SK-N-SH (cell line): Measurements from ENCODE around the gene CHRM4. TPM values are rescaled to one million over a fixed set of nuclear protein-coding genes. Genes with fewer than 3 reads are reported as not detected.

Source experiments
- CTCF ChIA-PET: fragments of 300-600, 350-600 bp; formaldehyde crosslinking; extraction: SDS; loops from one replicate; lab custom pipeline; 2021; lab: Yijun Ruan, JAX
- POLR2A ChIA-PET: fragments of 350-600 bp; sonication (Branson Sonifier 250); formaldehyde crosslinking; extraction: SDS; loops from one replicate; lab custom pipeline; 2020; ENCODE audit warnings: antibody characterized with exemption, inconsistent platforms; lab: Yijun Ruan, JAX
- DNase-seq: peaks from one replicate; pipeline ENCODE4 v3.0.0; 2012
- H2AFZ ChIP-seq: fragments of 200-600 bp; sonication (generic); 2 replicates; pipeline ENCODE4 v1.8.1; 2016; ENCODE audit warnings: antibody characterized with exemption, mild to moderate bottlenecking, low read depth
- H3F3A ChIP-seq: fragments of 200-600 bp; sonication (generic); replicated peaks from 2 replicates; pipeline ENCODE3; 2016; ENCODE audit warnings: antibody characterized with exemption, mild to moderate bottlenecking; ENCODE audit not compliant: insufficient read depth
- H3K27ac ChIP-seq, 2 experiments: fragments of 200-500 bp in 1 of 2; fragments of 200-600 bp in 1 of 2; sonication (Bioruptor generic) in 1 of 2; sonication (generic), shearing (Covaris generic) in 1 of 2; 2 replicates each; pipeline versions ENCODE4 v1.5.1 to v1.6.1; 2014 to 2016; ENCODE audit warnings: low read depth in 2 of 2, inconsistent platforms in 1 of 2, low read length in 1 of 2, mild to moderate bottlenecking in 1 of 2, mixed read lengths in 1 of 2
- H3K27me3 ChIP-seq: fragments of 200-600 bp; sonication (generic), shearing (Covaris generic); 2 replicates; pipeline ENCODE4 v1.6.1; 2016; ENCODE audit warnings: mixed run types; ENCODE audit not compliant: insufficient read depth
- H3K36me3 ChIP-seq, 2 experiments: fragments of 200-500 bp in 1 of 2; fragments of 200-600 bp in 1 of 2; sonication (Bioruptor generic) in 1 of 2; sonication (generic) in 1 of 2; replicated peaks in 1 of 2; 2 replicates each; pipeline versions ENCODE3 to v1.5.1; 2014 to 2016; ENCODE audit warnings: low read length in 1 of 2, mild to moderate bottlenecking in 1 of 2; ENCODE audit not compliant: insufficient read depth in 2 of 2, control insufficient read depth in 1 of 2
- H3K4me1 ChIP-seq, 2 experiments: fragments of 200-500 bp in 1 of 2; fragments of 200-600 bp in 1 of 2; sonication (Bioruptor generic) in 1 of 2; sonication (generic), shearing (Covaris generic) in 1 of 2; 2 replicates each; pipeline versions ENCODE4 v1.5.1 to v1.6.1; 2014 to 2016; ENCODE audit warnings: low read depth in 1 of 2, low read length in 1 of 2, mixed run types in 1 of 2; ENCODE audit not compliant: insufficient read depth in 2 of 2, control insufficient read depth in 1 of 2
- H3K4me2 ChIP-seq: fragments of 200-600 bp; sonication (generic), shearing (Covaris generic); 2 replicates; pipeline ENCODE4 v1.6.1; 2017; ENCODE audit warnings: mixed run types
- H3K4me3 ChIP-seq, 2 experiments: fragments of 200-500 bp in 1 of 2; fragments of 200-600 bp in 1 of 2; sonication (Bioruptor generic) in 1 of 2; sonication (generic), shearing (Covaris generic) in 1 of 2; 2 replicates each; pipeline versions ENCODE4 v1.5.1 to v1.8.1; 2014 to 2016; ENCODE audit warnings: low read depth in 2 of 2, inconsistent platforms in 1 of 2, low read length in 1 of 2, mild to moderate bottlenecking in 1 of 2, mixed read lengths in 1 of 2, moderate library complexity in 1 of 2
- H3K79me2 ChIP-seq: fragments of 200-600 bp; sonication (generic); 2 replicates; pipeline ENCODE4 v1.8.1; 2017; ENCODE audit warnings: mild to moderate bottlenecking; ENCODE audit not compliant: insufficient read depth
- H3K9ac ChIP-seq: fragments of 200-600 bp; sonication (generic); 2 replicates; pipeline ENCODE4 v1.6.1; 2017; ENCODE audit warnings: mixed run types
- H3K9me2 ChIP-seq: fragments of 200-600 bp; sonication (generic); 2 replicates; pipeline ENCODE4 v1.6.1; 2017; ENCODE audit warnings: mixed run types
- H3K9me3 ChIP-seq: fragments of 200-600 bp; sonication (generic); 2 replicates; pipeline ENCODE4 v1.6.1; 2017; ENCODE audit warnings: mixed run types, mild to moderate bottlenecking, moderate library complexity
- H4K20me1 ChIP-seq: fragments of 200-600 bp; sonication (generic); 2 replicates; pipeline ENCODE4 v1.6.1; 2017; ENCODE audit warnings: mild to moderate bottlenecking, mixed run types; ENCODE audit not compliant: insufficient read depth
- CHD2 ChIP-seq: fragments of 150-350 bp; IDR thresholded peaks from 2 replicates; pipeline ENCODE4 v1.6.1; 2018; ENCODE audit warnings: low read length; ENCODE audit not compliant: partially characterized antibody
- GATA2 ChIP-seq: sonication (generic); formaldehyde crosslinking; IDR thresholded peaks from 2 replicates; pipeline ENCODE4 v1.5.0; 2020; ENCODE audit warnings: mild to moderate bottlenecking, missing genetic modification reagents
- JUND ChIP-seq: IDR thresholded peaks from 2 replicates; pipeline ENCODE4 v1.4.0; 2012
- MEF2A ChIP-seq: IDR thresholded peaks from 2 replicates; pipeline ENCODE4 v1.4.0; 2012; ENCODE audit warnings: low read depth, borderline replicate concordance
- MXI1 ChIP-seq: IDR thresholded peaks from 2 replicates; pipeline ENCODE4 v1.6.1; 2012; ENCODE audit warnings: mild to moderate bottlenecking, low read depth, low read length, improper control_type of control experiment
- NRF1 ChIP-seq: IDR thresholded peaks from 2 replicates; pipeline ENCODE4 v1.6.1; 2012; ENCODE audit warnings: low read depth, mild to moderate bottlenecking, low read length
- POLR2AphosphoS5 ChIP-seq: IDR thresholded peaks from 2 replicates; pipeline ENCODE4 v1.6.1; 2012; ENCODE audit warnings: low read depth, low read length
- RFX5 ChIP-seq: IDR thresholded peaks from 2 replicates; pipeline ENCODE4 v1.6.1; 2012; ENCODE audit warnings: mild to moderate bottlenecking, improper control_type of control experiment, low read length
- RXRA ChIP-seq: IDR thresholded peaks from 2 replicates; pipeline ENCODE4 v1.4.0; 2012; ENCODE audit warnings: low read depth, mild to moderate bottlenecking, borderline replicate concordance
- SIN3A ChIP-seq: IDR thresholded peaks from 2 replicates; pipeline ENCODE4 v1.6.1; 2012; ENCODE audit warnings: low read depth, mild to moderate bottlenecking, low read length, moderate library complexity, borderline replicate concordance
- SMC3 ChIP-seq: IDR thresholded peaks from 2 replicates; pipeline ENCODE4 v1.6.1; 2012; ENCODE audit warnings: low read depth, low read length, improper control_type of control experiment
- TAF1 ChIP-seq: IDR thresholded peaks from 2 replicates; pipeline ENCODE4 v1.6.1; 2012; ENCODE audit warnings: low read depth, mild to moderate bottlenecking, low read length, moderate library complexity, borderline replicate concordance
- TCF12 ChIP-seq: IDR thresholded peaks from 2 replicates; pipeline ENCODE4 v1.4.0; 2012
- WGBS: methylation state at CpG from one replicate; pipeline ENCODE4 v1.1.6; 2017; ENCODE audit warnings: low lambda C conversion rate; 5-methylcytosine and 5-hydroxymethylcytosine counted together
- polyA plus RNA-seq, 3 experiments: library from polyadenylated mRNA; depleted of rRNA; stranded (reverse); fragments of >200 nt; gene quantifications; 2 replicates each; pipeline ENCODE4 v1.2.3, GENCODE V29; 2012
- TF ChIP-seq, protein P1 (sequence below): fragments of 200-600 bp; sonication (generic); IDR thresholded peaks from 2 replicates; pipeline ENCODE4 v1.6.1; 2017; ENCODE audit warnings: antibody characterized with exemption, mild to moderate bottlenecking, moderate library complexity
- TF ChIP-seq, protein P2 (sequence below): IDR thresholded peaks from 2 replicates; pipeline ENCODE4 v1.4.0; 2012; ENCODE audit warnings: low read depth
- TF ChIP-seq, protein P3 (sequence below): IDR thresholded peaks from 2 replicates; pipeline ENCODE4 v1.4.0; 2012; ENCODE audit warnings: low read depth, borderline replicate concordance
- TF ChIP-seq, protein P4 (sequence below): IDR thresholded peaks from 2 replicates; pipeline ENCODE4 v1.6.1; 2012; ENCODE audit warnings: mild to moderate bottlenecking, low read depth, low read length, moderate library complexity

The CHRM4 gene
- polyA plus RNA-seq, 1 of the 3 experiments (the other 2 are of a cell fraction): 0.26 TPM

DNA sequence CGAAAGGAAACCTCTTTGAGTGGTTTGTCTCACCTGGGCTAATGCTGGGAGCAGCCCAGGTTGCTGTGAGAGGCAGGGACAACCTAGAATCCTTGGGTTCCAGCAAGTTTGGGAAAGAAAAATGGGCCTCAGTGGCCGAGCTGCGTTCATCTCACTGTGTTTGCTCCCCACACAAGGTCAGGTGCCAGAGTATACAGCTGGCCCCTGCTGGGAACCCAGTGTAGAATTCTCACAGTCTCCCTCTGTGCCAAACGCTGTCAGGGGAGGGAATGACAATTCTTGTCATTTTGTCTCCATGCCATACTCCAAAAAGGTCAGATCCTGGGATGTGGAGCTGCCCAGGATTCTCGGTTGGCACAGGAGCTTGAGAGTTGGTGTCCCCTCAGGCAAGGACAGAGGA is 40.0 kb downstream of the CHRM4 start:
- H3K79me2 ChIP-seq: peaks cover 87% of the 10 kb centered on the region
- DNase-seq: no peak
- TF ChIP-seq TAF1: no peak
- H3K36me3 ChIP-seq: peaks cover 3 to 5% of the 10 kb centered on the region in 2 experiments
- ChIA-PET POLR2A (interaction anchor here (1.4 kb wide), 1 partner anchor 10 kb away, joined by 6 read pairs; no protein-coding TSS in a partner anchor), CTCF (interaction anchor here (0.6 to 17.7 kb wide), 25 partner anchors 9 to 1099 kb away, joined by 3 to 423 read pairs (median 5); partner anchors contain the start of gene CHRM4)
- no peak overlapping the region for H2AFZ ChIP-seq
- H3K4me3 ChIP-seq: no peak overlapping the region
- no peaks in the 10 kb centered on the region for H3K27me3 ChIP-seq
- no peaks in the 10 kb centered on the region for H3K9me2 ChIP-seq
- H3K9me3 ChIP-seq: no peaks in the 10 kb centered on the region
- H3K4me1 ChIP-seq: peaks cover 17 to 19% of the 10 kb centered on the region in 2 experiments; a peak in 3 of 4 replicates
- WGBS: 77% methylated on average over 2 of the region's 5 CpGs
- H4K20me1 ChIP-seq: peaks cover 31% of the 10 kb centered on the region; the same call in 1 of the 2 replicates
- H3K27ac ChIP-seq: no peak overlapping the region
- no peak overlapping the region for H3K4me2 ChIP-seq
- H3K9ac ChIP-seq: no peak overlapping the region
- no peaks in the 10 kb centered on the region for H3F3A ChIP-seq

DNA sequence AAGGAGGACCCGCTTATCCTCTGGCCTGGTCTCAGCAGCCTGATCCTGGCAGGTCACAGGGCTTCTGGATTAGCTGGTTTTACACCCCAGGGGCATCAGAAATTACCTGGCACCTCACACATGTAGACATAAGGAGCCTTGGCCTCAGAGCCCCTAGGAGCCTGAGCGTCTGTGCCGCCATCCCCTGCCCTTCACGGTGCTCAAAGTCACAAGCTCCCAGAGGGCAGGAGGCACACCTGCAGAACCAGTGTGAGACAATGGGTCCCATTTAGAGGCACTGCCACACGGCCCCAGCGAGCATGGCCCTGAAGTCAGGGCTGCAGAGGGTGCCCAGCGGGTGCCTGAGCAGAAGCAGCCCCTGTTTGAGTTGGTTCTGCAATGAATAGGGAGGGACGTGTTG is 40.4 kb downstream of the CHRM4 start:
- no peak overlapping the region for H3K27ac ChIP-seq
- no peak overlapping the region for H3K4me2 ChIP-seq
- peaks cover 31% of the 10 kb centered on the region; the same call in 1 of the 2 replicates for H4K20me1 ChIP-seq
- CTCF ChIA-PET: interaction anchor here (0.6 to 17.7 kb wide), 13 partner anchors 8 to 1099 kb away, joined by 3 to 423 read pairs (median 6); partner anchors contain the start of gene CHRM4
- H3K4me1 ChIP-seq: peaks cover 17 to 19% of the 10 kb centered on the region in 2 experiments; a peak in 3 of 4 replicates
- no peaks in the 10 kb centered on the region for H3K9me3 ChIP-seq
- no peak for DNase-seq
- H3K9me2 ChIP-seq: no peaks in the 10 kb centered on the region
- no peak for TF ChIP-seq MEF2A
- no peak for TF ChIP-seq POLR2AphosphoS5
- no peak for TF ChIP-seq SIN3A
- TF ChIP-seq, protein P1, sequence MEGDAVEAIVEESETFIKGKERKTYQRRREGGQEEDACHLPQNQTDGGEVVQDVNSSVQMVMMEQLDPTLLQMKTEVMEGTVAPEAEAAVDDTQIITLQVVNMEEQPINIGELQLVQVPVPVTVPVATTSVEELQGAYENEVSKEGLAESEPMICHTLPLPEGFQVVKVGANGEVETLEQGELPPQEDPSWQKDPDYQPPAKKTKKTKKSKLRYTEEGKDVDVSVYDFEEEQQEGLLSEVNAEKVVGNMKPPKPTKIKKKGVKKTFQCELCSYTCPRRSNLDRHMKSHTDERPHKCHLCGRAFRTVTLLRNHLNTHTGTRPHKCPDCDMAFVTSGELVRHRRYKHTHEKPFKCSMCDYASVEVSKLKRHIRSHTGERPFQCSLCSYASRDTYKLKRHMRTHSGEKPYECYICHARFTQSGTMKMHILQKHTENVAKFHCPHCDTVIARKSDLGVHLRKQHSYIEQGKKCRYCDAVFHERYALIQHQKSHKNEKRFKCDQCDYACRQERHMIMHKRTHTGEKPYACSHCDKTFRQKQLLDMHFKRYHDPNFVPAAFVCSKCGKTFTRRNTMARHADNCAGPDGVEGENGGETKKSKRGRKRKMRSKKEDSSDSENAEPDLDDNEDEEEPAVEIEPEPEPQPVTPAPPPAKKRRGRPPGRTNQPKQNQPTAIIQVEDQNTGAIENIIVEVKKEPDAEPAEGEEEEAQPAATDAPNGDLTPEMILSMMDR: no peak
- TF ChIP-seq JUND: no peak
- no peak for TF ChIP-seq SMC3
- no peak for TF ChIP-seq RFX5
- TF ChIP-seq, protein P2, sequence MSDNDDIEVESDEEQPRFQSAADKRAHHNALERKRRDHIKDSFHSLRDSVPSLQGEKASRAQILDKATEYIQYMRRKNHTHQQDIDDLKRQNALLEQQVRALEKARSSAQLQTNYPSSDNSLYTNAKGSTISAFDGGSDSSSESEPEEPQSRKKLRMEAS: no peak
- TF ChIP-seq MXI1: no peak
- TF ChIP-seq RXRA: no peak
- TF ChIP-seq GATA2 (CRISPR knock-in tag): no peak
- TF ChIP-seq, protein P3, sequence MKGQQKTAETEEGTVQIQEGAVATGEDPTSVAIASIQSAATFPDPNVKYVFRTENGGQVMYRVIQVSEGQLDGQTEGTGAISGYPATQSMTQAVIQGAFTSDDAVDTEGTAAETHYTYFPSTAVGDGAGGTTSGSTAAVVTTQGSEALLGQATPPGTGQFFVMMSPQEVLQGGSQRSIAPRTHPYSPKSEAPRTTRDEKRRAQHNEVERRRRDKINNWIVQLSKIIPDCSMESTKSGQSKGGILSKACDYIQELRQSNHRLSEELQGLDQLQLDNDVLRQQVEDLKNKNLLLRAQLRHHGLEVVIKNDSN: no peak
- no peak for TF ChIP-seq NRF1
- no peak for TF ChIP-seq TCF12
- TF ChIP-seq, protein P4, sequence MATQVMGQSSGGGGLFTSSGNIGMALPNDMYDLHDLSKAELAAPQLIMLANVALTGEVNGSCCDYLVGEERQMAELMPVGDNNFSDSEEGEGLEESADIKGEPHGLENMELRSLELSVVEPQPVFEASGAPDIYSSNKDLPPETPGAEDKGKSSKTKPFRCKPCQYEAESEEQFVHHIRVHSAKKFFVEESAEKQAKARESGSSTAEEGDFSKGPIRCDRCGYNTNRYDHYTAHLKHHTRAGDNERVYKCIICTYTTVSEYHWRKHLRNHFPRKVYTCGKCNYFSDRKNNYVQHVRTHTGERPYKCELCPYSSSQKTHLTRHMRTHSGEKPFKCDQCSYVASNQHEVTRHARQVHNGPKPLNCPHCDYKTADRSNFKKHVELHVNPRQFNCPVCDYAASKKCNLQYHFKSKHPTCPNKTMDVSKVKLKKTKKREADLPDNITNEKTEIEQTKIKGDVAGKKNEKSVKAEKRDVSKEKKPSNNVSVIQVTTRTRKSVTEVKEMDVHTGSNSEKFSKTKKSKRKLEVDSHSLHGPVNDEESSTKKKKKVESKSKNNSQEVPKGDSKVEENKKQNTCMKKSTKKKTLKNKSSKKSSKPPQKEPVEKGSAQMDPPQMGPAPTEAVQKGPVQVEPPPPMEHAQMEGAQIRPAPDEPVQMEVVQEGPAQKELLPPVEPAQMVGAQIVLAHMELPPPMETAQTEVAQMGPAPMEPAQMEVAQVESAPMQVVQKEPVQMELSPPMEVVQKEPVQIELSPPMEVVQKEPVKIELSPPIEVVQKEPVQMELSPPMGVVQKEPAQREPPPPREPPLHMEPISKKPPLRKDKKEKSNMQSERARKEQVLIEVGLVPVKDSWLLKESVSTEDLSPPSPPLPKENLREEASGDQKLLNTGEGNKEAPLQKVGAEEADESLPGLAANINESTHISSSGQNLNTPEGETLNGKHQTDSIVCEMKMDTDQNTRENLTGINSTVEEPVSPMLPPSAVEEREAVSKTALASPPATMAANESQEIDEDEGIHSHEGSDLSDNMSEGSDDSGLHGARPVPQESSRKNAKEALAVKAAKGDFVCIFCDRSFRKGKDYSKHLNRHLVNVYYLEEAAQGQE: no peak
- no peak for TF ChIP-seq CHD2
- TF ChIP-seq, all 33 proteins: peak for 0
- Histone ChIP-seq H3K4me3 (no peak overlapping the region), H3K27me3 (no peaks in the 10 kb centered on the region), H2AFZ (no peak overlapping the region), H3K79me2 (peaks cover 83% of the 10 kb centered on the region), H3K36me3 (peaks cover 3 to 5% of the 10 kb centered on the region in 2 experiments), H3K9ac (no peak overlapping the region), H3F3A (no peaks in the 10 kb centered on the region)
- POLR2A ChIA-PET: interaction anchor here (1.1 kb wide), 1 partner anchor 56 kb away, joined by 3 read pairs; no protein-coding TSS in a partner anchor
- WGBS: 95% methylated on average over 7 of the region's 8 CpGs
